ENCODE data around the gene AGTR2. TPM values are rescaled to one million over a fixed set of nuclear protein-coding genes. Genes with fewer than 3 reads are reported as not detected.

AGTR2 gene, protein sequence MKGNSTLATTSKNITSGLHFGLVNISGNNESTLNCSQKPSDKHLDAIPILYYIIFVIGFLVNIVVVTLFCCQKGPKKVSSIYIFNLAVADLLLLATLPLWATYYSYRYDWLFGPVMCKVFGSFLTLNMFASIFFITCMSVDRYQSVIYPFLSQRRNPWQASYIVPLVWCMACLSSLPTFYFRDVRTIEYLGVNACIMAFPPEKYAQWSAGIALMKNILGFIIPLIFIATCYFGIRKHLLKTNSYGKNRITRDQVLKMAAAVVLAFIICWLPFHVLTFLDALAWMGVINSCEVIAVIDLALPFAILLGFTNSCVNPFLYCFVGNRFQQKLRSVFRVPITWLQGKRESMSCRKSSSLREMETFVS
- not detected in 5 replicates for total RNA-seq (2022; extraction: Qiagen RNA extraction; ENCODE audit: low read depth)

DNA sequence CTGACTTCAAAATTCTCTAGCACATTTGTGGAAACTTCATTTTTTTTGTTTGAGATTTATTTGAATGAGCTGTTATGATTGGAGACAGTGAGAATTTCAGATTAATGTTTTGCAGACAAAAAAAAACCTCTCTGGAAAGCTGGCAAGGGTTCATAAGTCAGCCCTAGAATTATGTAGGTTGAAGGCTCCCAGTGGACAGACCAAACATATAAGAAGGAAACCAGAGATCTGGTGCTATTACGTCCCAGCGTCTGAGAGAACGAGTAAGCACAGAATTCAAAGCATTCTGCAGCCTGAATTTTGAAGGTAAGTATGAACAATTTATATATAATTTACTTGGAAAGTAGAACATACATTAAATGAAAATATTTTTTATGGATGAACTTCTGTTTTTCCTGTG lies at the start of gene AGTR2:
AGTR2 (plus strand) TSS at position 234 of the 400 bp plus-strand sequence. CDS start 1,537 bp downstream, outside the sequence.

Data from A549 treated with ZK216348 at 1 μM for 4 hours (cell line).